ELR (cell line): ENCODE results near the gene WDR64.
"Not testable (repeated sequence)": the region's sequence is repeated elsewhere in the genome, so short reads cannot be mapped to it uniquely, and the experiment has no call there.

ENCODE experiments used
- DNase-seq: peaks from one replicate; pipeline ENCODE4 v3.0.0-alpha.2; 2015; ENCODE audit warnings: low read depth

Gene WDR64

GRCh38 chr1:241800640-241801039 lies 148.6 kb downstream of the WDR64 start:
- DNase-seq: no peak

DNA sequence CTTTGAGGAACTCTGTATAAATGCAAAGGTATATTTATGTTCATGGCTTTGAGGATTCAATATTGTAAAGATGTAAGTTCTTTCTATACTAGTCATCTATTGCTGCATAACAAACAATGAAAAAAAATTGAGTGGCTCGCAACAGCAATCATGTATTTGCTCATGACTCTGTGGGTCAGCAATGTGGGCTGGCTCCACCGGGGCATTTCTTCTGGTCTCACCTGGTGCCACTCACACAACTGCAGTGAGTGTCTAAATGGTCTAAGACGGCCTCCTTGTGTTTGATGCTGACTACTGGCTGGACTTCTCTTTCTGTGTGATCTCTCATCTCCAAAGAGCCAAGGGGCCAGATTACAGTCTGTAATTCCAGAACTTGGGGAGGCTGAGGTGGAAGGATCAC lies 150.8 kb downstream of the WDR64 start:
- DNase-seq: no peak

DNA sequence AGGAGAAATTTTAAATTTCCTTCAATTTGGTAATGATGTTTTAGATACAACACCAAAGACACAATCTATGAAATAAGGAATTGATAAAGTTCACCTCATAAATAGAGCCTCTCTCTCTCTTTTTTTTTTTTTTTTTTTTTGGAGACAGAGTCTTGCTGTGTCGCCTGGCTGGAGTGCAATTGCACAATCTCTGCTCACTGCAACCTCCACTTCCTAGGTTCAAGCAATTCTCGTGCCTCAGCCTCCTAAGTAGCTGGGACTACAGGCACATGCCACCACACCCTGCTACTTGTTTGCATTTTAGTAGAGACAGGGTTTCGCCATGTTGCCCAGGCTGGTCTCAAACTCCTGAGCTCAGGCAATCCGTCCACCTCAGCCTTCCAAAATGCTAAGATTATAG lies 152.6 kb downstream of the WDR64 start:
- not testable (repeated sequence) for DNase-seq

DNA sequence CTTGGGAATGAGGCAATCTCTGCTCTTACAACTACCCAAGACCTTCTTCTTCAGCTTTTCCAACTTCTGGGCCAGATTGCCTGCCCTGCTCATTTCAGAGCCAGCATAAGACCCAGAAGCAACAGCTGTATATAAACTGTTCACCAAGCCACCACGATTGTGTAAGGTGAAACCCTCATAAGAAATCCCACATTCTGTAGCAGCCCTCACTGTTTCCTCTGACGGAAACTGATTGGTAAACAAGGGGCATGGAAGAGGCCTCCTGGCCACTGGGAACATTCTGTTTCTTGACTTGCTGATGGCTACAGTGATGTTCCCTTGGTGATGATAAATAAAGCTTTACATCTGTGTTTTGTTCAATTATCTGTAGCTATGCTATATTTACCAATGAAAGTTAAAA lies 156.2 kb downstream of the WDR64 start:
- DNase-seq: no peak

DNA sequence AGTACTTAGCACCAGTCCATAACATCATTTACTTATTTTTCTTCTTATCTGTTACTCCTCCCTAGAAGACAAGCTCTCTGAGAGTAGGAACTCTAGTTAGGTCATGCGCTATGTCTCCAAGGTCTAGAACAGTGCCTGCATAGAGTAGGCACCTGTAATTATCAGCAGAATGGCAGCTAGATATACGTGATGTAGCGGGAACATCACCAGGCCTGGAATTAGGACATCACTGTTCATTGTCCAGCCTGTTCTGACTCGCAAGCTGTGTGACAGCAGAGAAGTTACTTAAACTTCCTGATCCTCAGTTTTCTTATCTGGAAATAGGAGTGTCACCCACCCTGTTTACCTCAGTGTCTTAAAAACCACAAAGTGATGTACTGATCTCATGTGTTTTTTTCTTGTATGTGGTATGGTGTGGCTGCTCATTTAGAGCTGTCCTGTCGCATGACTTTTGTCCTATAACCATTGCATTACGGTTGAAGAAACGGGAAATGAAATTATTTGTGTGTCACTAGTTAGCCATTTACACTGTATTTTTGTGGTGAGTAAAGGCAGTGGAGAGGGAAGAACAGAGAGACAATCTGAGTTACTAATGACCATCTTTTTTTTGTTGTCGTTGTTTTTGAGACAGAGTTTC lies 158.8 kb downstream of the WDR64 start:
- DNase-seq: no peak

GRCh38 chr1:241813768-241814320 lies 161.8 kb downstream of the WDR64 start:
- DNase-seq: no peak

DNA sequence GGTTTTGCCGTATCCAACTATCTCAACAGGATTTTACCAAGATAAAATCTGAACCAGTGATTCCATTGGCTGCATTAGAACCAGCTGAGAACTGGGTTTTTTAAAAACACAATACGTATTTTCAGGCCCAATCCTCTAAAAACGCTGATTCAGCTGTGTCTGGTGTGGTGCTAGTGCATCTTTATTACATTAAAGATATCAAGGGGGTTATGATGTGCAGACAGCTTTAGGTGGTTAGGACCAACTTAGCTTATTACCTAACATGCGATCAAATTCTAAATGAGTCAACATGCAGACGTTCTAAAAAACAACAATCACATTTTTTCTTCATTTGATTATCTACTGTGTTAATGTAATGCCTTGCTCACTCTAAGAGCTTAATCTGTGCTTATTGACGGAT lies 163.9 kb downstream of the WDR64 start:
- no peak for DNase-seq

DNA sequence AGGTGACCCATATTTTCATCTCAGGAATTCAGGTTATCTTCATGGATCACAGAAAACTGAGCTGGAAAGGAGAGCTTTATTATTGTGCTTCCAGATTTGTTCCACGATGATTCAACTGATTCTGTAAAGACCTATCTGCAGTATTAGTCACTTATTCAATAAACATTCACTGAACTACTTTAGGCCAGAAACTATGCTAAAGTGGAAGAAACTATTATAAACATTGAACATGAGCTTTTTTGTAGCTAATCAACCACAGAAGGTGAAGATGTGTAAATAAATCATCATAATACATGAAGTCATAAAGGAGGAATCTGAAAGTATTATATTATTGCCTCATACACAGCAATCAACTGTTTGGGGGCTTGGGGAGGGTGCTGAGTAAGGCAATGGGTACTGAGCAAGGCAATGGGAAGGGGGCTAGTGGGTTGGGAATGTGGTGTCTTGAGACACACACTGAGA lies 165.3 kb downstream of the WDR64 start:
- DNase-seq: peak; percentile 88

DNA sequence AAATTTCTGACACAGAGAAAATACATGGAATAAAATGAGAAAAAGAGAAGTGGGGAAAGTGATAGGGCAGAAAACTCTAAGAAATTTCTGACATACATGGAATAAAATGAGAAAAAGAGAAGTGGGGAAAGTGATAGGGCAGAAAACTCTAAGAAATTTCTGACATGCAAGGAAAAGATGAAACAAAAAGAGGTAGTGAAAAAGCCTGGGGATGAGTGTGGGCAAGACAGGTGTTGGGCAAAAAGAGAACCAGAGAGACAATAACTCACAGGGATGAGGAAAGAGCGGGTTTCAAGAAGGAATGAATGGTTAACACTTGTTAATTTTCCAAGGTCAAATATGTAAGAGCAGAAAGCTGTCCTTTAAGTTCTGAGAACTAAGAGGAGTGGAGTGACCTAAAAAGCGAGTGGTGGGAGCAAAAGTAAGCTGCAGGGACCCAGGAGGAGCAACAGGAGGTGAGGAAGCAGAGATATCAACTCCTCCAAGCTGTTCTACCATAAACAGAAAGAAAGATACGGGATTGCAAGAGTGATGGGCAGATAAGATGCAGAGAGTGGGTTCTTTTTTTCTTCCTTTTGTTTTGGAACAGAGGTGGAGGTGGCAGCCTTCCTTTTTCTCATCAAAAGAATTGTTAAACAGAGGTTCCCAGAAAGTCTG lies 166.0 kb downstream of the WDR64 start:
- no peak for DNase-seq

DNA sequence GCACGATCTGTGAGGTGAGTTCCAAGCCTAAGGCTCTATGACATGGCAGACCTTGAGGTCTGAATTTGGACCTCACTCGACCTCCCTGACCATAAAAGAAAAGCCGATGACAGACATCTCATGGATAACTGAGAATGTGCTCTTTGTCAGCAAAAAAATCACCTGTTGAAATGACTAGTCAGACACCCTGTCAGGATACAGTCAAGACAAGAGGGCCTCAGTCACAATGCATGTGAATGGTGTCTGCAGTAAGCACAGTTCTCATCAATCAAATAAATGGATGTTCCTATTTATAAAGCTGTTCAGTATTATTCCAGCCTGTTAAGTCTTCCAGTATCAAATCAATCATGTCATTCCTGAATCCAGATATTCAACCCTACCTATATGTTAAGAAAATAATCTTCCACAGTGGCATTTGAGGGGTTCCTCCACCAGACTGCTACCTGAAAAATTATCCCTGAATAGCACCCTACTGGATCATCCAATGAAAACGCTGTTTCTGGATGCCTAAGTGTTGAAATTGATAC lies 167.3 kb downstream of the WDR64 start:
- no peak for DNase-seq

GRCh38 chr1:241821363-241821762 lies 169.3 kb downstream of the WDR64 start:
- peak; percentile 73 for DNase-seq

DNA sequence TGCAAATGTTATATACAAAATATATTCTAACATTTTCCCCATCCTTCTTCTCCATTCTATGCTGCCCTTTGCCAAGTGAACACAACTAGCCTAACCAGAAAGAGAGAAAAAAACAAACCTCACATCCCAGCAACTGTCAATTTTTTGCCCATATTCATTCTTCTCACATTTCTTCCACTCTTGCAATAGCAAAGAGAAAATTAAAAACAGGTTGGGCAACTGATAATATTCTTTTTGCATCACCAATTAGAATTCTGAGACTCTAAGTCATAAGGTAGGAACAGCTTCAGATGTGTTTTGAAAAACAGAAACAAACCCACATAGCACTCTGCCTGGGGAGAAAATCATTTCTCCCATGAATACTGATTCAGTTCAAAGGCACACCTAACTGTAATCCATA lies 170.8 kb downstream of the WDR64 start:
- DNase-seq: no peak

DNA sequence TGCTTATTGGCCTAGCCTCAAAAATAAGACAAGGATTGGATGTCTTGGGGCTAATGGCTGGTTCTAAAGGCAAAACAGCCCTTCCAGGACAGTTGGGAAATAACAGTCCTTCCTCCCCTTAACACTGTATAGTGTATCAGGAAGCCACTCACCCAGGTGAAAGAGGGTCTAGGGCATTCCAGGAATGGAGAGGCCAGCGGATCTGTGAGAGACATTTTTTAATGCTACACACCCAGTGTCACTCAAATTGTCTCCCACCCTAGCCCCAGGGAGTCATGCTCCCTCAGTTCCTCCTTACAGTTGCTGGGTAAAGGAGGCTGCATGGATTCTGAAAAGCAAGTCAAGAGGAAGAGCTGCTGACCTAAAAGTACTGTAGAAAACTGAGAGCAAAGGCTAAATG lies 171.8 kb downstream of the WDR64 start:
- DNase-seq: no peak

GRCh38 chr1:241825581-241825980 lies 173.5 kb downstream of the WDR64 start:
- DNase-seq: no peak

- not testable (repeated sequence) for DNase-seq
These were observed 174.5 kb downstream of the WDR64 start for GRCh38 chr1:241826613-241827012.

GRCh38 chr1:241827264-241827663 lies 175.2 kb downstream of the WDR64 start:
- DNase-seq: no peak

- peak; percentile 58 for DNase-seq
These were observed 176.5 kb downstream of the WDR64 start for GRCh38 chr1:241828463-241829021.

DNA sequence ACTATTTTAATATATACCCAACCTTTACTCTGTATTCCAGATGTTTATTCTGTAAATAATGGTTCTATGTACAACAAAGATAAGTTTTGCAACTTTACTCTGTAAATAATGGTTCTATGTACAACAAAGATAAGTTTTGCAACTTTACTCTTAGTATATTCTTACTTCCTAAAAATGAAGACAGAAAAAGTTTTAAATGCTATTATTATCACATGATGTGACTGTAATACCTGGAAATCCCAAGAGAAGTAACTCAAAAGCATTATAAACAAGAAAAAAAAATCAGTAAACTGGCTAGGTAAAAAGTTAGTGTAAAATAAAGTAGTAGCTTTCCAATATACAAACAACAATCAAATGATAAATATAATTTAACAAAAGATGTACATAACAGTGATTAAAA lies 177.4 kb downstream of the WDR64 start:
- DNase-seq: no peak

DNA sequence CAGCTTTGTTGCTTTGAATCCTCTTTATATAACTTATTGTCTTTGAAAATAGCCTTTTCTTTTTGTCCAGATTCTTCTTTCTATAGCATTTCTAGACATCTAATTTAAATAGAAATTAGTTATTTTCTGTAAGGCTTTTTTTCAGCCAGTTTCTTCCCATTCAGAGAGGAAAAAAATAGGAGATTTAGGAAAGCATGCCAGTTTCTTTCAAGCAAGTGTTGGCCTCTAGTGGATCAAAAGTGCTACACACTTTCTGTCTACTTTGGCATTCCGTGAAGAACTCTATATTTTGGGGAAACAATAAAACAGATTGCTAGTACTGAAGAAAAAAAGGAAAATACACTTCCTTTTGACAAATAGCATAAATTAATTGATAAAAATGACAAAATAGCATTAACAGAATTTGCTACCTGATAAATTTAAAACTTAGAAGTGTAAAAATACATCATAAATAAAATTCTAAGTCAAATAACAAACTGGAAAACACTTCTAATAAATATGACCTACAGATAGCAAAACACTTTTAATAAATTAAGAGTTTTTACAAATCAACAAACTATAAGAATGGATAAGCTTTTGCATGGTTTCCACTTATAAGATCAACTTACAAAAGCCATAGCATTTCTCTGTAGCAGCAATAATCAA lies 182.8 kb downstream of the WDR64 start:
- peak; percentile 76 for DNase-seq

GRCh38 chr1:241836941-241837340 lies 184.9 kb downstream of the WDR64 start:
- DNase-seq: no peak

GRCh38 chr1:241837416-241837815 lies 185.3 kb downstream of the WDR64 start:
- no peak for DNase-seq

- DNase-seq: peak; percentile 95
These were observed 185.8 kb downstream of the WDR64 start for GRCh38 chr1:241837901-241838300.

GRCh38 chr1:241838897-241839296 lies 186.8 kb downstream of the WDR64 start:
- DNase-seq: peak; percentile 47
